NCI-H510A (cell line): ENCODE data around the gene TRIM62.

ENCODE experiments used
- DNase-seq: peaks from one replicate; lab custom pipeline; 2025; lab: John Stamatoyannopoulos, UW

TRIM62 gene

GRCh38 chr1:33181921-33182341 lies at the start of gene TRIM62:
Gene TRIM62, minus strand, starts transcription at chr1:33182043. Its CDS starts 611 bp downstream, at chr1:33181432.
- peak; percentile 80 for DNase-seq

- DNase-seq: no peak
Measured at GRCh38 chr1:33231166-33231565, 49.3 kb upstream of the TRIM62 start.

GRCh38 chr1:33228935-33229487 lies 47.2 kb upstream of the TRIM62 start:
- DNase-seq: no peak

- no peak for DNase-seq
Measured at GRCh38 chr1:33225586-33225985, 43.7 kb upstream of the TRIM62 start.

- DNase-seq: no peak
Measured at GRCh38 chr1:33224166-33224707, 42.4 kb upstream of the TRIM62 start.

- DNase-seq: no peak
Measured at GRCh38 chr1:33222381-33222780, 40.5 kb upstream of the TRIM62 start.

- no peak for DNase-seq
Measured at GRCh38 chr1:33221385-33221758, 39.5 kb upstream of the TRIM62 start.

- no peak for DNase-seq
Measured at GRCh38 chr1:33220676-33221384, 39.0 kb upstream of the TRIM62 start.

- no peak for DNase-seq
Measured at GRCh38 chr1:33219886-33220661, 38.2 kb upstream of the TRIM62 start.

GRCh38 chr1:33211972-33212371 lies 30.1 kb upstream of the TRIM62 start:
- DNase-seq: no peak

GRCh38 chr1:33206340-33206739 lies 24.5 kb upstream of the TRIM62 start:
- no peak for DNase-seq

GRCh38 chr1:33195556-33195955 lies 13.7 kb upstream of the TRIM62 start:
- no peak for DNase-seq

GRCh38 chr1:33191731-33192275 lies 10.0 kb upstream of the TRIM62 start:
- no peak for DNase-seq

GRCh38 chr1:33190701-33191100 lies 8.9 kb upstream of the TRIM62 start:
- DNase-seq: no peak

GRCh38 chr1:33188572-33189275 lies 6.9 kb upstream of the TRIM62 start:
- DNase-seq: no peak

- no peak for DNase-seq
Measured at GRCh38 chr1:33186936-33187335, 5.1 kb upstream of the TRIM62 start.

GRCh38 chr1:33185541-33185940 lies 3.7 kb upstream of the TRIM62 start:
- no peak for DNase-seq

- no peak for DNase-seq
Measured at GRCh38 chr1:33183306-33183705, 1.5 kb upstream of the TRIM62 start.

- DNase-seq: no peak
Measured at GRCh38 chr1:33182896-33183295, 1.1 kb upstream of the TRIM62 start.

- DNase-seq: peak; percentile 18
Measured at GRCh38 chr1:33182401-33182841, 578 bp upstream of the TRIM62 start.

- peak; percentile 96 for DNase-seq
Measured at GRCh38 chr1:33180911-33181890, 642 bp downstream of the TRIM62 start.
